ENCODE measurements around the gene MEGF11.

MEGF11 gene

GRCh38 chr15:65902373-65902772 is 351.2 kb downstream of the MEGF11 start:
- DNase-seq (ENCODE audit: low spot score): peak; percentile 55
- TF ChIP-seq, protein P1, sequence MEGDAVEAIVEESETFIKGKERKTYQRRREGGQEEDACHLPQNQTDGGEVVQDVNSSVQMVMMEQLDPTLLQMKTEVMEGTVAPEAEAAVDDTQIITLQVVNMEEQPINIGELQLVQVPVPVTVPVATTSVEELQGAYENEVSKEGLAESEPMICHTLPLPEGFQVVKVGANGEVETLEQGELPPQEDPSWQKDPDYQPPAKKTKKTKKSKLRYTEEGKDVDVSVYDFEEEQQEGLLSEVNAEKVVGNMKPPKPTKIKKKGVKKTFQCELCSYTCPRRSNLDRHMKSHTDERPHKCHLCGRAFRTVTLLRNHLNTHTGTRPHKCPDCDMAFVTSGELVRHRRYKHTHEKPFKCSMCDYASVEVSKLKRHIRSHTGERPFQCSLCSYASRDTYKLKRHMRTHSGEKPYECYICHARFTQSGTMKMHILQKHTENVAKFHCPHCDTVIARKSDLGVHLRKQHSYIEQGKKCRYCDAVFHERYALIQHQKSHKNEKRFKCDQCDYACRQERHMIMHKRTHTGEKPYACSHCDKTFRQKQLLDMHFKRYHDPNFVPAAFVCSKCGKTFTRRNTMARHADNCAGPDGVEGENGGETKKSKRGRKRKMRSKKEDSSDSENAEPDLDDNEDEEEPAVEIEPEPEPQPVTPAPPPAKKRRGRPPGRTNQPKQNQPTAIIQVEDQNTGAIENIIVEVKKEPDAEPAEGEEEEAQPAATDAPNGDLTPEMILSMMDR (IDR thresholded peaks at IDR 0.05; ENCODE audit: extremely low read depth, missing control alignments): no peak

DNA sequence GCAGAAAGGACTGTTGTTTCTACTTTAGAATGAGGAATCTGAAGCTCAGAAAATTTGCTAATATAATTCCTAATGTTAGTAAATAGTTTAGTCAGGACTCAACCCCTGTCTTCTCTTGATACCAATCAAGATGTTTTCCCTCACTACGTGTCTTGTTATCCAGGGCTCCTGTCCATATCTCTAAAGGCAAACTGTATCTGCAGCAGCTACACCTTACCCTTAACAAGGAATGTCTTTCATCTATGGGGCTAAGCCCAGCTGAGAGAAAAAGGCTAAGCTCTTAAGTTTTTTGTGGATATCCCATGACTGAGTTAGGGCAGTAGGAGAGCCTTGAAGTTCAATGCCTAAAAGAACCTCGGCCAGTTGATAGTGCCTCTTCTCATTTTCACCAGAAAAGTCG is 351.7 kb downstream of the MEGF11 start:
- TF ChIP-seq, protein P1 (IDR thresholded peaks at IDR 0.05; ENCODE audit: extremely low read depth, missing control alignments): no peak
- DNase-seq (ENCODE audit: low spot score): no peak

DNA sequence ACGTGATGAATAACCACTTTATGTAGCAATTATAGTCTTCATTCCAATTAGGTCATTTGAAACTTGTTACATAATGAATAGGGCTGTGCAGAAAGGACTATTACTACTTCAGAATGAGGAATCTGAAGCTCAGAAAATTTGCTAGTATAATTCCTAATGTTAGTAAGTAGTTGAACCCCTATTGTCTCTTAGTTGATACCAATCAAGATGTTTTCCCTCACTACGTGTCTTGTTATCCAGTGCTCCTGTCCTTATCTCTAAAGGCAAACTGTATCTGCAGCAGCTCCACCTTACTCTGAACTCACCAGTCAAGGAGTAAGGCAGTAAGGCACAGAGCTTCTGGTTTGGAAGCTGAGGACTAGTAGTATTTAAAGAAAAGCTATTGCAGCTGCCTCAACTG is 352.2 kb downstream of the MEGF11 start:
- TF ChIP-seq, protein P1 (IDR thresholded peaks at IDR 0.05; ENCODE audit: extremely low read depth, missing control alignments): no peak
- no peak for DNase-seq (ENCODE audit: low spot score)

DNA sequence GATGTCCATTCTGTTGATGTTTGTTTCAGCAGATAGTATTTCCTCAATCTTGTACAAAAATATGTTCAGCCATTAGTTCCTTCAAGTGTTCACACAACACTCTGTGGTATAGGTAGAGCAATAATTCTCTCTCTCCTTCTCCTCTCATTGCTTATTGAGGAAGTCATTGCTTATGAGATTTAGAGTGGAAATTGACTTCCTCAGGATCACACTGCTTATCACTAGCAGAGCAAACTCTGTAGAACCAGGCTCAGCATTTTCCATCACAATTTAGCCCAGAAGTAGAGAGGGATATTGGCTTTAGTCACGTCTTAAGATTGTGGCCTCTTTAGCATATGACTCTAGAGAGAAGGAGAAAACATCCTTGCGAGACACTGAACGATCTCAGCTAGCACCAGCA is 353.1 kb downstream of the MEGF11 start:
- TF ChIP-seq, protein P1 (IDR thresholded peaks at IDR 0.05; ENCODE audit: extremely low read depth, missing control alignments): no peak
- no peak for DNase-seq (ENCODE audit: low spot score)

GRCh38 chr15:65896236-65896635 is 357.3 kb downstream of the MEGF11 start:
- DNase-seq (ENCODE audit: low spot score): no peak
- TF ChIP-seq, protein P1 (IDR thresholded peaks at IDR 0.05; ENCODE audit: extremely low read depth, missing control alignments): no peak

DNA sequence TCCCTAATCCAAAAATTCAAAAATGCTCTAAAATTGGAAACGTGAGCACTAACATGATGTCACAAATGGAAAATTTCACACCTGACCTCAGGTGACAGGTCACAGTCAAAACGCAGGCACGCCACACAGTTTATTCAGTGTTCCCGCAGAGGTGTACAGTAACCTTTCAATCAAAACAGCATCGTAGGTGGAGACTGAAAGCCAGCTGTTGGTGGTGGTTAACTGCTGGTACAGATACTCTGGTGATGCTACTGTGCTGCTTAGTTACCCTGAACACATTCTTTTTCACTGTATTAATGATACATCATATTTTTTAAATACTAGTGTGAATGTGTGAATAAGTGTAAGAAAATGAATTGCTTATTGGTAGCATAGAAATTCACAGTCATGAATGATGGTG is 360.5 kb downstream of the MEGF11 start:
- TF ChIP-seq, protein P1 (IDR thresholded peaks at IDR 0.05; ENCODE audit: extremely low read depth, missing control alignments): no peak
- no peak for DNase-seq (ENCODE audit: low spot score)

GRCh38 chr15:65888981-65889380 is 364.6 kb downstream of the MEGF11 start:
- TF ChIP-seq, protein P1 (IDR thresholded peaks at IDR 0.05; ENCODE audit: extremely low read depth, missing control alignments): no peak
- DNase-seq (ENCODE audit: low spot score): no peak

Data from GM20000 (cell line).